Lower leg skin (tissue), 3 donors: ENCODE measurements around the gene TBC1D25.

ENCODE experiments used
- CTCF ChIP-seq, 3 donors: fragments of 450-650 bp; IDR thresholded peaks; one replicate each; pipeline ENCODE4 v1.5.1; 2016; ENCODE audit warnings: antibody characterized with exemption in 3 of 3, mild to moderate bottlenecking in 3 of 3, moderate library complexity in 2 of 3
- POLR2A ChIP-seq, 2 donors: fragments of 450-650 bp; IDR thresholded peaks; one replicate each; pipeline ENCODE4 v1.6.1; 2016 to 2017; ENCODE audit warnings: antibody characterized with exemption in 2 of 2, mild to moderate bottlenecking in 1 of 2, moderate library complexity in 1 of 2

GRCh38 chrX:48520976-48521352 lies 18.6 kb upstream of the TBC1D25 start:
- no peak for TF ChIP-seq CTCF (IDR thresholded peaks at IDR 0.05)
- TF ChIP-seq POLR2A (IDR thresholded peaks at IDR 0.05) = no peak
